Stimulated activated CD8-positive, alpha-beta memory T cell treated with anti-CD3 and anti-CD28 coated beads, Interleukin-15, amount 100 ng/mL, for 48 hours (primary cell): ENCODE data around the gene DUSP15.
"Not testable (repeated sequence)": the region's sequence is repeated elsewhere in the genome, so short reads cannot be mapped to it uniquely, and the experiment has no call there.

ENCODE experiments used
- DNase-seq, 2 donors: peaks; one replicate each; pipeline ENCODE4 v3.0.0-alpha.2; 2020; ENCODE audit warnings: low read depth in 2 of 2

The DUSP15 gene

DNA sequence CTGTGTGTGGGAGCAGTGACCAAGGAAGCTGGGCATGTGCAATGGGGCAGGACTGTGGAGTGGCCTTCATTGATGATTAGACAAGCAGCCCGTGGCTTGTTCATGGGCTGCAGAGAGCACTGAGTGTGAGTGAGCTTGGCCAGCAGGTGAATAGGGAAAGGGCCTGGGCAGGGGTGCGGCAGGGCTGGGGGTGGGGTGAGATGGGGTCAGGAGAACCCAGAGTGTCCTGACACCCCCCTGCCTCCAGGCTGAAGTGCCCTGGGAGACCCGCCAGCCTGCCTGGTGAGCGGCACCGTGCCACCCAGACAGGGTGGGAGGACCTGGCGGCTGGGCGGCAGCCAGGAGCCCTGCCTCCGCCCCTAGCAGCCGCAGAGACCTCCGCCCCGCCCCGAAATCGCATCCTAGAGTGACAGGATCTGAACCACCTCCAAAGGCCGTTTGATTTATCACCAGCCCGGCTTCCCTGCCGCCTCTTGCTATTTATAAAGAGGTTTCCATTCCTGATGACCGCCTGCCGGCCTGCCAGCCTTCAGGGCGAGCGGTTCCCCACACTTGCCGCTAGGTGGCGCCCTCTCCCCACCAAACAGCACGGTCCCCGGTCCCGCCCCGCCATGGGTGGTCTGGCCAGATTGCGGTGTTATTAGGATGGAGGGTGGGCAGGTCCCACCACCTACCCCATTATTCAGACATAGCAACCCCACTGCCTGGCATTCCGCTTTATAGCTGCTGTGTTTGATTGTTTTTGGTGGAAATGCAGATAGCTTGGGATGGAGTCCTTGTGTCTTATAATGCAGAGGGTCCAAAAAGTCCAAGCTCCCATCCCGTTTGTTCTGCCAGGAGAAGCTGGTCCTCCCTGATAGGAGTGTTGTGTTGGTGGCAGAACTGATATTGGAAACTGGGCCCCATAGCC lies 47.7 kb downstream of the DUSP15 start:
- DNase-seq, result peak; percentile 49 to 52

DNA sequence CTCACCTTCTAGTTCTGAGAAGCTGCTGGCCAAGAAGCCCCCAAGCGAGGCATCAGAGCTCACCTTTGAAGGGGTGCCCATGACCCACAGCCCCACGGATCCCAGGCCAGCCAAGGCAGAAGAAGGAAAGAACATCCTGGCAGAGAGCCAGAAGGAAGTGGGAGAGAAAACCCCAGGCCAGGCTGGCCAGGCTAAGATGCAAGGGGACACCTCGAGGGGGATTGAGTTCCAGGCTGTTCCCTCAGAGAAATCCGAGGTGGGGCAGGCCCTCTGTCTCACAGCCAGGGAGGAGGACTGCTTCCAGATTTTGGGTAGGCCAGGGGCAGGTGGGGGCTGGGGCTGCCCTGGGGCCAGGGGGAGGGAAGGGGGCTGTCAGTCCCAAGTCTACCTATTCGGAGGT lies 48.9 kb downstream of the DUSP15 start:
- no peak for DNase-seq

DNA sequence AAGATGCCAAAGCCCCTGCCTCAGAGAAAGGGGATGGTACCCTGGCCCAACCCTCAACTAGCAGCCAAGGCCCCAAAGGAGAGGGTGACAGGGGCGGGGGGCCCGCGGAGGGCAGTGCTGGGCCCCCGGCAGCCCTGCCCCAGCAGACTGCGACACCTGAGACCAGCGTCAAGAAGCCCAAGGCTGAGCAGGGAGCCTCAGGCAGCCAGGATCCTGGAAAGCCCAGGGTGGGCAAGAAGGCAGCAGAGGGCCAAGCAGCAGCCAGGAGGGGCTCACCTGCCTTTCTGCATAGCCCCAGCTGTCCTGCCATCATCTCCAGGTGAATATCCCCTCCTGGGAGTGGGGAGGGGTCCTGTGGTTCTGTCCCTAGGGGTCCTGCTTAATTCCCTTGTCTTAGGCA lies 50.1 kb downstream of the DUSP15 start:
- no peak for DNase-seq

DNA sequence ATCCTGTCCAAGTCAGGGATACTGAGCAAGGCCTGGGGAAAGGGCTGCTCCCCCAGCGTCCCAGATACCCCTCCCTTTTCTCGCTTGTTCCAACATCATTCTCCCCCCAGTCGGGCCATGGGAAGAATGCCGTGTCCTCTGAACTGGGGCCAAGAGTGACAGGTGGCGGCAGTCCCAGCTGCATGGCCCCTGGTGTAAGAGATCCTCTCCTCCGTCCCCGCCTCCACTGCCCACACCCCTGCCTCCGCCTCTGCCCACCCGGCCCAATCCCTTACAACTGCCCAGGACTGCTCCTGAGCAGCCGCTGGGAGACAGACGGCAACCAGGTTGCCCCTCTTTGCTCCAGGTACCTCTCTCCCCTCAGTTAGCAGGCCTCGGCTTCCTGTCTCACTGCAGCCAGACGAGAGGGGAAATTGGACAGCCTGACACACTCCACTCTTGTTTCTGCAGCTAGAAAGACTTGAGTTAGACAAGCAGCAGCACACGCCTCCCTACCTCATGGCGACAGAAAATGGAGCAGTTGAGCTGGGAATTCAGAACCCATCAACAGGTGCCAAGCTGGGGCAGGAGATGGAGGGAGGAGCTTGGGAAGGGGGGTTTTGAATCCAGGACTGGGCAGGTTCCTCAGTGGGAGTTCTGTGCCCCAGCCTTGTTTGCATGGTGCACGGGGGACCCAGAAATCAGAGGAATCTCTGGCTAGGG lies 51.1 kb downstream of the DUSP15 start, which contains the start of gene MYLK2:
MYLK2 (plus strand) TSS at position 274 of the 702 bp plus-strand sequence; CDS start at position 499, 225 bp downstream.
- no peak for DNase-seq

DNA sequence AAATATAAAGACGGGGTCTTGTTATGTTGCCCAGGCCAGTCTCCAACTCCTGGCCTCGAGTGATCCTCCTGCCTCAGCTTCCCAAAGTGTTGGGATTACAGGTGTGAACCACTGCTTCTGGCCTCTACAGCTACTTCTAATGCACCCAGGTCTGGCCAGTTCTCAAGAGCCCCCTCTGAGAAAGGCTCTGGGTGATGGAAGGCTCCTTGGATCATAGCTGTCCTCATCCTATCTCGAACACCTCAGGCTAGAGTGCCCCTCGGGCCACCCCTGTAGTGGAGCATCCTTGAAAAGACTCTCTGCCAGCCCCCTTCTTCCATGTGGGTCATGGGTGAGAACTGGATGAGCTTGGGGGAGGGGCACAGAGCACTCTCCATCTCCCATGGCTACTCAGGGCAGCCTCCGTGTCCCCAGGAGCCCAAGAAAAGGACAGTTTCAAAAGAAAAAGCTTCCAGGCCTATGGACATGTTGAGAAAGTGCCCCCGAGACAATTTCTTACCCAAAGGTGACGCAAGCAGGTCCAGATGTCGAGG lies 51.9 kb downstream of the DUSP15 start:
- no peak for DNase-seq

DNA sequence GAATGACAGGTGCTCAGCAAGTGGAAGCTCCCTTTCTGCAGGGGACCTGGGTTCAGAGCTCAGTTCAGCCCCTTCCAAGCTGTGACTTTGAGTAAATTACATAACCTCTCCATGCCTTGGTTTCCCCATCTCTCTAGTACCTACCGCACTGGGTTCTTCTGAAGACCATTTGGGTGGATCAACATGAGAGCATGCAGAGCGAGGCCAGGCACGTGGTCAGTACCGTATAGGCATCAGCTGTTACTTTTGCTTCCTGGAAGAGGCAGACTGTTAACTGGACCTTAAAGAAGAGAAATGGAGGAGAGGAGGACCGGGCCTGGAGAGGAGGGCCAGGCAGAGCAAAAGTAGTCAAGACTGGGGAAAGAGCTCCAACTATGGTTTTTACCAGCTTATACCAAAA lies 52.9 kb downstream of the DUSP15 start:
- DNase-seq, result no peak

DNA sequence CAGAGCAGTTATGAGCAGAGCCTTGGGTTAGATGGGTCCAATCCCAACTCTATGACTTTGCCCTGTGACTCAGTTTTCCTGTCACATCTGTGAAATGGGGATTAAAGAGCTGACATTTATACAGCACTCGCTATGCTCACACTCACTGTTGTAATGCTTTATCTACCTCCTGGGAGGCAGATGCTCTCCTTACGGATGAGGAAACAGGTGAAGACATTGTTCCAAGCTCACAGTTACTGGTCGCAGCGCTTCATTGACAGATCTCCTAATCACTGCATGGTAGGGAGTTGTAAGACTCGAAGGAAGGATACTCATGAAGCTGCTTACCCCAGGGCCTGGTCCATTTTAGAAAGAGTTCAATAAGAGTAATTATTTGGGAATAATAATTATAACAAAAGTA lies 54.1 kb downstream of the DUSP15 start:
- no peak for DNase-seq

DNA sequence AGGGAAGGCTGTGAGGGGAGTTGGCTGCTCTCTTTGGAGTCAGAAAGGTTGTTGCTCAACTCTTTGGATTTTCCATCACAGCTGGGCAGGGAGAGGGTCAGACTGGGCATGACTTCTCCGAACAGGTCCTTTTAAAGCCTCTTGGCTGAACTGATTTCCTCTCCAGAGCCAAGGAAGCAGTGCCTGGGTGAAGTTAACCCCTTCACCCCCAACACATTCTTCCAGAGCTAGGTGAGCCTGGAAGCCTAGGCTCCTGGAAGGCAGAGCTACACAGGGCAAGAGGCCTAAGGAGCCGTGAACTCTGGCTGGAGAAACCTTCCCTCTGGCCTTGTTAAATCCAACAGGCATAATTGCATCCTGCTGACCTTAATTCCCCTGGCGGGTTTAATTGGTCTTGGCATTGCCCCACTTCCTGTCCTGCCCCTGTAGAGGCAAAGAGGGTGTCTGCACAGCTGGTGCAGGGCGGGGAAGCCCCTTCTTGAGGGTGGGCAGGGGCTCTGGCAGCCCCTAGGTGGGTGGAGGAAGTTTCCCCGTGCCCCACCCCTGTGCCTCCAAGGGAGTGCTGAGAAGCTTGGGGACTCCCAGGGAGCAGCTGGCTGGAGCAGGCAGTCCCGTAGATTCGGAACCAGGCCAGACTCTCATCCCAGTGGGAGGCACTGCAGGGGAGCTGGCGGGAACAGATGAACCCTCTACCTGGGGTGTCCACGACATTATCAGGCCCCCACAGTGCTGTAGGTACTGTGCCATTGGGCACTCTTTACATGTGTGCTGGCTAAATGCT lies 54.7 kb downstream of the DUSP15 start:
- no peak for DNase-seq

DNA sequence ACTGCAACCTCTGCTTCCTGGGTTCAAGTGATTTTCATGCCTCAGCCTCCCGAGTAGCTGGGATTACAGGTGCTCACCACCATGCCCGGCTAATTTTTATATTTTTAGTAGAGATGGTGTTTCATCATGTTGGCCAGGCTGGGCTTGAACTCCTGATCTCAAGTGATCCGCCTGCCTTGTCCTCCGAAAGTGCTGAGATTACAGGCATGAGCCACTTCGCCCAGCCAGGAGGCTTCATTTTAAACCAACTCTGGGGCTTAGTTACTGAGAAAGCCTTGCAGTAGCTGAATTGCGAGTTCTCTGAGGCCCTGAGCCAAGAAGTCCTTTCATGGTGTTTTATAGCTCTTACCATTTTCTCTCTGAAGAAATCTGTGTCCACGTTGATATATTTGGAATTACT lies 56.2 kb downstream of the DUSP15 start:
- not testable (repeated sequence) for DNase-seq

DNA sequence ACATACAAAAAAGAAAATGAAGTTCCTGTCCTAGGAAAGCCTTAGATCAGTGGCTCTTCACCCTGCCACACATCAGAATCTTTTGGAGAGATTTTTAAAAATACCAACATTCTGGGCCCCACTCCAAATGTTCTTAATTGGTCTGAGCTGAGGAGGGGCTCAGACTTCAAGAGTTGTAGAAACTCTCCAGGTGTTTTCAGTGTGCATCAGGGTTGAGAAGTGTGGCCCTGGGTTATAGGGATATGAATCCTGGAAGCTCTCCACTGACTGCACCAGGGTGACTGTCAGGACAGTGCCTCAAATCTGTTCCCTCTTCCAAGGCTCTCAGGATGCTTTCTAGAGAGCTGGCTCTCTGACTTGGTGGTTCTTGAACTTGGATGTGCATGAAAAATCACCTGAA lies 56.7 kb downstream of the DUSP15 start:
- DNase-seq, result no peak

DNA sequence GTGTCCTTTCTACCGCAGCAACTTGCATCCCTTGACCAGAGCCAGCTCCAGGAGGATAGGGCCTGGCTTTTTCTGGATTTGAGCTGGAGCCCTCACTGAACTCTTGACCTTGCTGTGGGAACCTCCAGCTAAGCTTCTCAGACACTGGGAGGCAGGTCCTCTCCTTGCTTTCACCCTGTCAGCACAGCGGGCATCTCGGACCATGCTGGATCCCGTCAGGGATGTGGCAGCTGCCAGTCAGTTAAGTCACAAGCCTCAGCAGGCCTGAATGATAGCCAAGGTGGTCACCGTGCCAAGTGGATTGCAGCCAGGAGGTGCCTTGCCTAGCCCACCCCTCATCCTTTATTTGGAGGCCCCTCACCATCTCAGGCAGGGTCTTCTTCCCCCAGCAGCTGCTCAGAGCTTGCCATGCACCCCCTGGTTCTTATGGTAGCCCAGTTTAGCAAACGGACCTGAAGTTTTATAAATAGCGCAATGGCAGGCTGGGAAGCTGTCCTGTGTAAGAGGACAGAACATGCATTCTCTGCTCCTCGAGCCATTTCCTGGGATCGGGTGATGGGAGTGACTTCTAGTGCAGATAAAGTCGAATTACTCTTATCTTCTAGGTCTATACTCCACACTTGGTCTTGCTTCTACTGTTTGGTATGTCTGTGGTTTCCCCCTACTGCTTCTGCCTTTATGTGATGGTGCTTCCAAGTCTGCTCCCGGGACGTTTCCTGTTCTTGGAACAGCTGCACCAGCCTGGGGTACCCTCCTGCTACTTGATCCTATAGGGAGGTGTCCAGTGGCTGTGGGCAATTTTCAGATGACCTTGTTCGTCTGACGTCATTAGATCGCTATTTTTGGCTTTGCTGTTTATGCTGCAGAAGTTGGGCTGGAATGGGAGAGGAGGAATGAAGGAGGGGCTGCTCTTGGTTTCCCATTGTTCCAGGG lies 58.3 kb downstream of the DUSP15 start:
- no peak for DNase-seq

DNA sequence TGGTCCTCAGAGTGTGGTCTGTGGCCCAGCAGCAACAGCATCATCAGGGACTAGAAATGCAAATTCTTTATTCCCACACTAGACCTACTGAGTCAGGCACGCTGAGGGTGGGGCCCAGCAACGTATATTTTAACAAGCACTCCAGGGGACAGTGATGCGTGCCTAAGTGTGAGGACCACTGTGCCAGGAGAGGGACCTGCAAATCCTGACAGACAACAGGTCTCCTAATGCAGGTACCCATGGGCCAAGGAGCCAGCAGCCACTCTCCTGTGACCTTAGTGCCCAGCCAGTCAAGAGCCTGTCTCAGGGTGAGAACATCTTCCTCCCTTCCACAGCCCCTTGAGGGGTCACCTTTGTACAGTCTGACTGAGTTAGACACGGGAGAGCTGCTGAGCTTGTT lies 59.1 kb downstream of the DUSP15 start:
- DNase-seq, result no peak
